Measurements from ENCODE around the gene AMH. TPM values are rescaled to one million over a fixed set of nuclear protein-coding genes. Genes with fewer than 3 reads are reported as not detected.

The AMH gene
- total RNA-seq, 2 donors from 2014 or later, result 0.50 to 2.7 TPM

GRCh38 chr19:2266183-2266993, 17.3 kb downstream of the AMH start:
- H3K4me3 Mint-ChIP-seq, result no peak overlapping the region
- ATAC-seq (no peak), DNase-seq (no peak)
- no peaks in the 10 kb centered on the region for H3K9me3 ChIP-seq (ENCODE audit: control insufficient read depth, low read length, poor library complexity, severe bottlenecking)
- H3K27me3 Mint-ChIP-seq, result no peaks in the 10 kb centered on the region
- H3K4me1 Mint-ChIP-seq, result peaks cover 11% of the 10 kb centered on the region
- no peak overlapping the region for H3K27ac Mint-ChIP-seq
- H3K36me3 Mint-ChIP-seq (ENCODE audit: low read depth), result peaks cover 2% of the 10 kb centered on the region

- Mint-ChIP-seq H3K27me3 (no peaks in the 10 kb centered on the region), H3K4me1 (peaks cover 22% of the 10 kb centered on the region), H3K4me3 (peak overlapping the region; percentile 92), H3K27ac (peak overlapping the region; percentile 94), H3K36me3 (ENCODE audit: low read depth) (peaks cover 5% of the 10 kb centered on the region)
- ATAC-seq (no peak), DNase-seq (no peak)
- H3K9me3 ChIP-seq (ENCODE audit: control insufficient read depth, low read length, poor library complexity, severe bottlenecking), result no peaks in the 10 kb centered on the region
Measured at GRCh38 chr19:2268480-2268830, 19.3 kb downstream of the AMH start.

- H3K4me3 Mint-ChIP-seq, result peak overlapping the region; percentile 92
- H3K9me3 ChIP-seq (ENCODE audit: control insufficient read depth, low read length, poor library complexity, severe bottlenecking), result no peaks in the 10 kb centered on the region
- ATAC-seq, result no peak
- DNase-seq, result no peak
- H3K4me1 Mint-ChIP-seq, result peaks cover 25% of the 10 kb centered on the region
- H3K27me3 Mint-ChIP-seq, result no peaks in the 10 kb centered on the region
- peak overlapping the region; percentile 94 for H3K27ac Mint-ChIP-seq
- H3K36me3 Mint-ChIP-seq (ENCODE audit: low read depth), result peaks cover 5% of the 10 kb centered on the region
Measured at GRCh38 chr19:2268861-2269243, 19.7 kb downstream of the AMH start.

- Mint-ChIP-seq H3K4me1 (peaks cover 29% of the 10 kb centered on the region), H3K36me3 (ENCODE audit: low read depth) (peaks cover 5% of the 10 kb centered on the region), H3K4me3 (peak overlapping the region; percentile 92), H3K27me3 (no peaks in the 10 kb centered on the region), H3K27ac (peak overlapping the region; percentile 94)
- DNase-seq (peak; percentile 97 to 99 (median 99)), ATAC-seq (peak; percentile 85)
- H3K9me3 ChIP-seq (ENCODE audit: control insufficient read depth, low read length, poor library complexity, severe bottlenecking), result no peaks in the 10 kb centered on the region
Measured at GRCh38 chr19:2269244-2270156, 20.4 kb downstream of the AMH start.

- DNase-seq (no peak), ATAC-seq (no peak)
- Mint-ChIP-seq H3K27ac (peak overlapping the region; percentile 94), H3K36me3 (ENCODE audit: low read depth) (peaks cover 5% of the 10 kb centered on the region), H3K27me3 (no peaks in the 10 kb centered on the region), H3K4me3 (peak overlapping the region; percentile 92), H3K4me1 (peaks cover 32% of the 10 kb centered on the region)
- H3K9me3 ChIP-seq (ENCODE audit: control insufficient read depth, low read length, poor library complexity, severe bottlenecking), result no peaks in the 10 kb centered on the region
Measured at GRCh38 chr19:2270157-2270422, 21.0 kb downstream of the AMH start.

GRCh38 chr19:2270423-2271233, 21.5 kb downstream of the AMH start:
- peak overlapping the region; percentile 94 for H3K27ac Mint-ChIP-seq
- peak; percentile 53 to 67 (median 67) for DNase-seq
- H3K9me3 ChIP-seq (ENCODE audit: control insufficient read depth, low read length, poor library complexity, severe bottlenecking), result no peaks in the 10 kb centered on the region
- peak; percentile 35 for ATAC-seq
- H3K27me3 Mint-ChIP-seq, result no peaks in the 10 kb centered on the region
- H3K4me1 Mint-ChIP-seq, result peaks cover 33% of the 10 kb centered on the region
- H3K36me3 Mint-ChIP-seq (ENCODE audit: low read depth), result peaks cover 5% of the 10 kb centered on the region
- H3K4me3 Mint-ChIP-seq, result peak overlapping the region; percentile 92

GRCh38 chr19:2271234-2272103, 22.3 kb downstream of the AMH start:
- DNase-seq (no peak), ATAC-seq (no peak)
- H3K9me3 ChIP-seq (ENCODE audit: control insufficient read depth, low read length, poor library complexity, severe bottlenecking), result no peaks in the 10 kb centered on the region
- peak overlapping the region; percentile 94 for H3K27ac Mint-ChIP-seq
- H3K27me3 Mint-ChIP-seq, result no peaks in the 10 kb centered on the region
- H3K36me3 Mint-ChIP-seq (ENCODE audit: low read depth), result peaks cover 5% of the 10 kb centered on the region
- H3K4me1 Mint-ChIP-seq, result peaks cover 30% of the 10 kb centered on the region
- peak overlapping the region; percentile 92 for H3K4me3 Mint-ChIP-seq

GRCh38 chr19:2273356-2274184, 24.4 kb downstream of the AMH start:
- DNase-seq (peak; percentile 68 to 75 (median 72)), ATAC-seq (peak; percentile 16)
- H3K27ac Mint-ChIP-seq, result peak overlapping the region; percentile 94
- H3K4me1 Mint-ChIP-seq, result peaks cover 30% of the 10 kb centered on the region
- no peaks in the 10 kb centered on the region for H3K27me3 Mint-ChIP-seq
- peaks cover 5% of the 10 kb centered on the region for H3K36me3 Mint-ChIP-seq (ENCODE audit: low read depth)
- no peaks in the 10 kb centered on the region for H3K9me3 ChIP-seq (ENCODE audit: control insufficient read depth, low read length, poor library complexity, severe bottlenecking)
- peak overlapping the region; percentile 88 for H3K4me3 Mint-ChIP-seq

- no peaks in the 10 kb centered on the region for H3K9me3 ChIP-seq (ENCODE audit: control insufficient read depth, low read length, poor library complexity, severe bottlenecking)
- H3K36me3 Mint-ChIP-seq (ENCODE audit: low read depth), result peaks cover 4% of the 10 kb centered on the region
- H3K4me1 Mint-ChIP-seq, result peaks cover 32% of the 10 kb centered on the region
- H3K4me3 Mint-ChIP-seq, result peak overlapping the region; percentile 88
- H3K27ac Mint-ChIP-seq, result peak overlapping the region; percentile 94
- DNase-seq, result no peak
- H3K27me3 Mint-ChIP-seq, result no peaks in the 10 kb centered on the region
- ATAC-seq, result no peak
Measured at GRCh38 chr19:2274185-2274711, 25.1 kb downstream of the AMH start.

GRCh38 chr19:2274931-2275535, 25.9 kb downstream of the AMH start:
- peak overlapping the region; percentile 71 for H3K4me3 Mint-ChIP-seq
- H3K27me3 Mint-ChIP-seq, result no peaks in the 10 kb centered on the region
- H3K9me3 ChIP-seq (ENCODE audit: control insufficient read depth, low read length, poor library complexity, severe bottlenecking), result no peaks in the 10 kb centered on the region
- ATAC-seq (no peak), DNase-seq (no peak)
- H3K4me1 Mint-ChIP-seq, result peaks cover 31% of the 10 kb centered on the region
- peak overlapping the region; percentile 94 for H3K27ac Mint-ChIP-seq
- H3K36me3 Mint-ChIP-seq (ENCODE audit: low read depth), result peaks cover 3% of the 10 kb centered on the region
